Osteocyte (in vitro differentiated cells): ENCODE data around the gene TMEM132C. TPM values are rescaled to one million over a fixed set of nuclear protein-coding genes. Genes with fewer than 3 reads are reported as not detected.

Source experiments
- DNase-seq: peaks from one replicate; pipeline ENCODE4 v3.0.0; 2021; ENCODE audit warnings: mixed read lengths; ENCODE audit not compliant: unreplicated experiment; ENCODE audit errors: extremely low spot score
- H3K27ac Mint-ChIP-seq: one replicate; pipeline ENCODE4 v1.8.0; 2021; ENCODE audit warnings: mild to moderate bottlenecking, mixed read lengths; ENCODE audit not compliant: unreplicated experiment
- H3K27me3 Mint-ChIP-seq: one replicate; pipeline ENCODE4 v1.8.0; 2021; ENCODE audit warnings: mixed read lengths; ENCODE audit not compliant: unreplicated experiment
- H3K36me3 Mint-ChIP-seq: one replicate; pipeline ENCODE4 v1.8.0; 2021; ENCODE audit warnings: mixed read lengths; ENCODE audit not compliant: unreplicated experiment
- H3K4me1 Mint-ChIP-seq: one replicate; pipeline ENCODE4 v1.8.0; 2021; ENCODE audit warnings: mixed read lengths; ENCODE audit not compliant: unreplicated experiment
- H3K4me3 Mint-ChIP-seq: one replicate; pipeline ENCODE4 v1.8.0; 2021; ENCODE audit warnings: mild to moderate bottlenecking, moderate library complexity, mixed read lengths; ENCODE audit not compliant: unreplicated experiment
- H3K9me3 Mint-ChIP-seq: one replicate; pipeline ENCODE4 v1.8.0; 2021; ENCODE audit warnings: mixed read lengths; ENCODE audit not compliant: unreplicated experiment
- total RNA-seq: library from RNA; stranded (reverse); gene quantifications from 2 replicates; pipeline ENCODE4 v1.2.1, GENCODE V29; 2021
- TF ChIP-seq, protein P1 (sequence below): fragments of 200-600 bp; sonication (generic); IDR thresholded peaks from 2 replicates; pipeline ENCODE4 v1.5.0; 2021; ENCODE audit warnings: antibody characterized with exemption, mild to moderate bottlenecking, moderate library complexity

Gene TMEM132C
- total RNA-seq, 1 donor from 2014 or later = not detected

DNA sequence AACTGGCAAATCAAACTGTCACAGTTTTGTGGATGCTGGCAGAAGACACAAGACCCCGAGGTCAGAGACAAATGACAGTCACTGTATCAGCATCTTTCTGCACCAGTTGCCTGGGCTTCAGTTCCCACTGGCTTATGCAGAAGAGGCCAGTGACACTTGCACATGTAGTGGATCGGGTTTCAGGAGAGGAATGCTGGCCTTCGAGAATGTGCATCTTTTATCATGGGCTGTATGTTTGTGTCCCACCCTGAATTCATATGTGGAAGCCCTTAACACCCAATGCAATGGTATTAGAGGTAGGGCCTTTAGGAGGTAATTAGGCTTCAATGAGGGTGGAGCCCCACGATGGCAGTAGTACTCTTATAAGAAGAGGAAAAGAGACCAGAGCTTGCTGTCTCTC lies 405.9 kb downstream of the TMEM132C start:
- TF ChIP-seq, protein P1, sequence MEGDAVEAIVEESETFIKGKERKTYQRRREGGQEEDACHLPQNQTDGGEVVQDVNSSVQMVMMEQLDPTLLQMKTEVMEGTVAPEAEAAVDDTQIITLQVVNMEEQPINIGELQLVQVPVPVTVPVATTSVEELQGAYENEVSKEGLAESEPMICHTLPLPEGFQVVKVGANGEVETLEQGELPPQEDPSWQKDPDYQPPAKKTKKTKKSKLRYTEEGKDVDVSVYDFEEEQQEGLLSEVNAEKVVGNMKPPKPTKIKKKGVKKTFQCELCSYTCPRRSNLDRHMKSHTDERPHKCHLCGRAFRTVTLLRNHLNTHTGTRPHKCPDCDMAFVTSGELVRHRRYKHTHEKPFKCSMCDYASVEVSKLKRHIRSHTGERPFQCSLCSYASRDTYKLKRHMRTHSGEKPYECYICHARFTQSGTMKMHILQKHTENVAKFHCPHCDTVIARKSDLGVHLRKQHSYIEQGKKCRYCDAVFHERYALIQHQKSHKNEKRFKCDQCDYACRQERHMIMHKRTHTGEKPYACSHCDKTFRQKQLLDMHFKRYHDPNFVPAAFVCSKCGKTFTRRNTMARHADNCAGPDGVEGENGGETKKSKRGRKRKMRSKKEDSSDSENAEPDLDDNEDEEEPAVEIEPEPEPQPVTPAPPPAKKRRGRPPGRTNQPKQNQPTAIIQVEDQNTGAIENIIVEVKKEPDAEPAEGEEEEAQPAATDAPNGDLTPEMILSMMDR = no peak
- Mint-ChIP-seq H3K36me3 (no peaks in the 10 kb centered on the region), H3K27me3 (no peaks in the 10 kb centered on the region), H3K4me3 (no peak overlapping the region), H3K4me1 (no peaks in the 10 kb centered on the region), H3K27ac (no peak overlapping the region), H3K9me3 (peaks cover 48% of the 10 kb centered on the region)
- DNase-seq = no peak

DNA sequence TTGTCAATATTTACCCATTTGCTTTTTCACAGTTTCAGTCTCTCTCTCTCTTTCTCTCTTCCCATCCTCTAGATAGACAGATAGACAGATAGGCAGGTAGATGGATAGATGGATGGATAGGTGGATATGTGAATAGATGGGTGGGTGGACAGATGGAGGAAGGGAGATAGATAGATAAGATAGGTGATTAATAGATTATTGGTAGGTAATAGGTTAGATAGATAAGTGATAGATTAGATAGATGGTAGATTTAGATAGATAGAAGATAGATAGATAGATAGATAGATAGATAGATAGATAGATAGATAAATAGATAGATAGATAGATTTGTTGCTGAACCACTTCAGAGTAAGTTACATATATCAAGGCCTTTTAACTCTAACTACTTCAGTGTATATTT lies 408.6 kb downstream of the TMEM132C start:
- Mint-ChIP-seq H3K36me3 (no peaks in the 10 kb centered on the region), H3K27ac (no peak overlapping the region), H3K4me1 (no peaks in the 10 kb centered on the region), H3K4me3 (no peak overlapping the region), H3K27me3 (no peaks in the 10 kb centered on the region), H3K9me3 (peaks cover 37% of the 10 kb centered on the region)
- TF ChIP-seq, protein P1 = no peak
- DNase-seq = no peak

- H3K36me3 Mint-ChIP-seq = no peaks in the 10 kb centered on the region
- H3K27me3 Mint-ChIP-seq = no peaks in the 10 kb centered on the region
- H3K9me3 Mint-ChIP-seq = peaks cover 38% of the 10 kb centered on the region
- H3K4me1 Mint-ChIP-seq = no peaks in the 10 kb centered on the region
- H3K27ac Mint-ChIP-seq = no peak overlapping the region
- no peak overlapping the region for H3K4me3 Mint-ChIP-seq
- TF ChIP-seq, protein P1 = no peak
- no peak for DNase-seq
Measured at GRCh38 chr12:128680555-128680954, 413.6 kb downstream of the TMEM132C start.

DNA sequence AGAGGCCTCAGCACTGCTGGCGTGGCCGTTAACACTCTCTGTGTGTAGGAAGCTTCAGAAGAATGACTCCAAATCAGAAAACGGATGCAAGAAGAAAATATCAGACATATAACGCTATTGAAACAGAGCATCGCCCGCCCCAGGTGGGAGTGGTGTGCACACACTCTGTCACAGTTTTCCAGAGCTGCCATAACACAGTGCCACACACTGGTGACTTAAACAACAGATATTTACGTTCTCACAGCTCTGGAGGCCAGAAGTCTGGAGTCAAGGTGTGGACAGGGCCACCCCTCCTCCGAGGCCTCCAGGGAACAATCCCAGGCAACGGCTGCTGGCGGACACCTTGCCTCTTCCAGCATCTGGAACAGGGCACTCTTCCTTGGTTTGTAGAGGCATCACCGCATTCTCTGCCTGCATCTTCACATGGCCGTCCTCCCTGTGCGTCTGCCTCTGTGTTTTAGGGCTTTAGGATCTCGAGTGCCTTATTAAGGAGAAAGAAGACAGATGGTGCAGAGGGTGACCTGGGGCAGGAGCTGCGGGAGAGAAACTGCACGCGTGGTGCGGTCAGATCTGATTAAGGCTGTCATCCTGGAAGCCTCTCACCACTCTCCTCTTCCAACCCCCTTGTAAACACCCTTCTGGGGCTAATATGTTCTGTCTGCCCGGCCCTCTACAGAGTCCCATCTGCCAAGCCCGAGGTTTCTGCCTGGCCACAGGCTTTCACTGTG lies 415.7 kb downstream of the TMEM132C start:
- H3K27me3 Mint-ChIP-seq = no peaks in the 10 kb centered on the region
- H3K36me3 Mint-ChIP-seq = no peaks in the 10 kb centered on the region
- H3K4me1 Mint-ChIP-seq = no peaks in the 10 kb centered on the region
- no peak overlapping the region for H3K4me3 Mint-ChIP-seq
- no peak for DNase-seq
- TF ChIP-seq, protein P1 = no peak
- peaks cover 31% of the 10 kb centered on the region for H3K9me3 Mint-ChIP-seq
- H3K27ac Mint-ChIP-seq = no peak overlapping the region

GRCh38 chr12:128684352-128684751 lies 417.4 kb downstream of the TMEM132C start:
- no peak for DNase-seq
- Mint-ChIP-seq H3K4me1 (no peaks in the 10 kb centered on the region), H3K27ac (no peak overlapping the region), H3K27me3 (no peaks in the 10 kb centered on the region), H3K36me3 (no peaks in the 10 kb centered on the region), H3K9me3 (peaks cover 38% of the 10 kb centered on the region), H3K4me3 (no peak overlapping the region)
- TF ChIP-seq, protein P1 = no peak
